Gastrocnemius medialis (tissue), 4 donors: ENCODE results near the gene SHB. TPM values are rescaled to one million over a fixed set of nuclear protein-coding genes. Genes with fewer than 3 reads are reported as not detected.
A peak's percentile ranks its signal among the peaks of the same experiment; 100 is the strongest.

ENCODE experiments used
- ATAC-seq, 2 donors: fragments of 150-250 bp; one replicate each; pipeline ENCODE4 v1.9.1; 2016
- DNase-seq, 2 donors: peaks; one replicate each; pipeline ENCODE4 v3.0.0-alpha.2; 2019
- H3K27ac ChIP-seq, 4 donors: fragments of 200-600 bp; sonication (generic); 1 replicate in 1 of 4; 2 replicates in 3 of 4; pipeline ENCODE4 v1.5.1; 2016 to 2018; ENCODE audit warnings: mild to moderate bottlenecking in 2 of 4, moderate library complexity in 1 of 4
- H3K27me3 ChIP-seq, 3 donors: fragments of 200-600 bp; sonication (generic) in 2 of 3; 1 replicate in 1 of 3; 2 replicates in 2 of 3; pipeline versions ENCODE4 v1.5.1 to v1.6.0; 2016 to 2019; ENCODE audit warnings: mild to moderate bottlenecking in 1 of 3, moderate library complexity in 1 of 3
- H3K36me3 ChIP-seq, 2 donors: fragments of 200-600 bp; sonication (generic) in 1 of 2; one replicate each; pipeline ENCODE4 v1.5.1; 2017 to 2018
- H3K4me1 ChIP-seq, 2 donors: fragments of 200-600 bp; sonication (generic) in 1 of 2; one replicate each; pipeline ENCODE4 v1.5.1; 2016 to 2017; ENCODE audit warnings: mild to moderate bottlenecking in 2 of 2
- H3K4me3 ChIP-seq, 4 donors: fragments of 200-600 bp; sonication (generic) in 3 of 4; 1 replicate in 1 of 4; 2 replicates in 3 of 4; pipeline ENCODE4 v1.5.1; 2016 to 2019; ENCODE audit warnings: mild to moderate bottlenecking in 2 of 4
- H3K9me3 ChIP-seq, 3 donors: fragments of 200-600 bp; sonication (generic) in 2 of 3; 1 replicate in 1 of 3; 2 replicates in 2 of 3; pipeline ENCODE4 v1.5.1; 2016 to 2019
- CTCF ChIP-seq, 5 experiments: fragments of 450-650 bp in 3 of 5; fragments of 200-600 bp in 2 of 5; sonication (generic) in 2 of 5; IDR thresholded peaks in 4 of 5; conservative IDR thresholded peaks in 1 of 5; 1 replicate in 4 of 5; 2 replicates in 1 of 5; pipeline ENCODE4 v1.5.1; 2016 to 2019; ENCODE audit warnings: antibody characterized with exemption in 5 of 5, mild to moderate bottlenecking in 3 of 5, moderate library complexity in 3 of 5
- POLR2A ChIP-seq, 2 donors: fragments of 450-650 bp; IDR thresholded peaks; one replicate each; pipeline ENCODE4 v1.6.1; 2017; ENCODE audit warnings: antibody characterized with exemption in 2 of 2, mild to moderate bottlenecking in 2 of 2, moderate library complexity in 2 of 2
- in situ Hi-C, 4 donors: fragments of 200-750 bp; cut with MboI; loops; one replicate each; pipeline versions ENCODE4 v1.15.0 to v1.8.0; 2017; ENCODE audit warnings: low sequenced_read_pairs in 4 of 4
- intact Hi-C: fragments of 100-400 bp; cut with DNase I; formaldehyde crosslinking; loops from one replicate; pipeline ENCODE4 v1.15.1; 2023; ENCODE audit warnings: low total_unique reads
- total RNA-seq, 4 donors: library from RNA; depleted of rRNA; stranded (reverse); fragments of >200 nt; gene quantifications; one replicate each; pipeline versions ENCODE4 v1.1.0 to v1.2.3, GENCODE V29; 2016

SHB gene
- total RNA-seq, 4 donors from 2014 or later, result 1.2 to 6.1 (median 4.6) TPM

- Histone ChIP-seq H3K27ac (no peak overlapping the region), H3K4me1 (peaks cover 14% of the 10 kb centered on the region in 2 donors), H3K36me3 (no peaks in the 10 kb centered on the region), H3K9me3 (no peaks in the 10 kb centered on the region), H3K27me3 (no peaks in the 10 kb centered on the region), H3K4me3 (no peak overlapping the region)
- intact Hi-C loops (no loop called here), in situ Hi-C loops (no loop called here)
- DNase-seq (no peak), ATAC-seq (no peak)
- no peak for TF ChIP-seq POLR2A (IDR thresholded peaks at IDR 0.05)
Observed at GRCh38 chr9:38036359-38037084, 32.5 kb downstream of the SHB start.

GRCh38 chr9:38035873-38036272, 33.2 kb downstream of the SHB start:
- DNase-seq, result no peak
- ATAC-seq, result no peak
- Histone ChIP-seq H3K4me1 (peaks cover 14 to 15% of the 10 kb centered on the region in 2 donors), H3K27ac (no peak overlapping the region), H3K9me3 (no peaks in the 10 kb centered on the region), H3K36me3 (no peaks in the 10 kb centered on the region), H3K4me3 (no peak overlapping the region), H3K27me3 (no peaks in the 10 kb centered on the region)
- TF ChIP-seq CTCF (IDR thresholded peaks at IDR 0.05 in 4 of 5, conservative IDR thresholded peaks at IDR 0.05 in 1 of 5), result no peak
- TF ChIP-seq POLR2A (IDR thresholded peaks at IDR 0.05), result no peak
- in situ Hi-C loops, result no loop called here
- intact Hi-C loops, result no loop called here

GRCh38 chr9:38033941-38034340, 35.1 kb downstream of the SHB start:
- Histone ChIP-seq H3K27me3 (no peaks in the 10 kb centered on the region), H3K27ac (no peak overlapping the region), H3K4me3 (no peak overlapping the region), H3K36me3 (no peaks in the 10 kb centered on the region), H3K9me3 (no peaks in the 10 kb centered on the region), H3K4me1 (peaks cover 14 to 15% of the 10 kb centered on the region in 2 donors)
- ATAC-seq, result no peak
- in situ Hi-C loops, result no loop called here
- intact Hi-C loops, result no loop called here
- TF ChIP-seq CTCF (IDR thresholded peaks at IDR 0.05 in 4 of 5, conservative IDR thresholded peaks at IDR 0.05 in 1 of 5), result no peak
- no peak for DNase-seq

- ATAC-seq (peak; percentile 36 to 56), DNase-seq (no peak)
- H3K4me1 ChIP-seq, result peaks cover 9 to 22% of the 10 kb centered on the region in 2 donors
- in situ Hi-C loops, result no loop called here
- H3K36me3 ChIP-seq, result no peaks in the 10 kb centered on the region
- peak overlapping the region in 1 of 4 donors; percentile 38 for H3K27ac ChIP-seq
- H3K27me3 ChIP-seq, result no peaks in the 10 kb centered on the region
- intact Hi-C loops, result no loop called here
- no peaks in the 10 kb centered on the region for H3K9me3 ChIP-seq
- TF ChIP-seq POLR2A (IDR thresholded peaks at IDR 0.05), result no peak
- no peak overlapping the region for H3K4me3 ChIP-seq
Observed at GRCh38 chr9:38032266-38033110, 36.5 kb downstream of the SHB start.

GRCh38 chr9:38031594-38031993, 37.4 kb downstream of the SHB start:
- Histone ChIP-seq H3K4me3 (no peak overlapping the region), H3K9me3 (no peaks in the 10 kb centered on the region), H3K36me3 (no peaks in the 10 kb centered on the region), H3K27ac (no peak overlapping the region), H3K27me3 (no peaks in the 10 kb centered on the region), H3K4me1 (peaks cover 13 to 31% of the 10 kb centered on the region in 2 donors)
- no peak for DNase-seq
- in situ Hi-C loops (no loop called here), intact Hi-C loops (no loop called here)
- TF ChIP-seq CTCF (IDR thresholded peaks at IDR 0.05 in 4 of 5, conservative IDR thresholded peaks at IDR 0.05 in 1 of 5), result no peak
- no peak for TF ChIP-seq POLR2A (IDR thresholded peaks at IDR 0.05)
- ATAC-seq, result no peak
